ENCODE measurements around the gene PDE8B.
"Not testable (repeated sequence)": the region's sequence is repeated elsewhere in the genome, so short reads cannot be mapped to it uniquely, and the experiment has no call there.

PDE8B gene

DNA sequence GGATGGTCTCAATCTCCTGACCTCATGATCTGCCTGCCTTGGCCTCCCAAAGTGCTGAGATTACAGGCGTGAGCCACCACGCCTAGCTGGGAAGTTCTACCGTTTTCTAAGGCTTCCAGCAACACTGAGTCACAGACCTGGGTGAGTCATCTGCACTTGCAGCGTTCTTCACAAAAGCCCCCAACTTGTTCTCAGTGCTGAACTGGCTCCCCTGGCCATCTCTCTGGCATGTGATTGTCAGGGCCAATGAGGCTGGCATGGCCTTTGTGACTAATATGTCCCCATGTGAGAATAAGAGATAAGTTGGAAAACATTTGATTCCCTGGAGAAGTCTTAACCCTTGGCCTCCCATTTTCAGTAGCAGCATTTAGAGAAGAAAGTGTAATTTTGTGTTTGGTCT, 157.3 kb downstream of the PDE8B start:
- no peak for DNase-seq

- no peak for DNase-seq
Measured at GRCh38 chr5:77368367-77368766, 157.9 kb downstream of the PDE8B start.

GRCh38 chr5:77369566-77369965, 159.1 kb downstream of the PDE8B start:
- DNase-seq = no peak

DNA sequence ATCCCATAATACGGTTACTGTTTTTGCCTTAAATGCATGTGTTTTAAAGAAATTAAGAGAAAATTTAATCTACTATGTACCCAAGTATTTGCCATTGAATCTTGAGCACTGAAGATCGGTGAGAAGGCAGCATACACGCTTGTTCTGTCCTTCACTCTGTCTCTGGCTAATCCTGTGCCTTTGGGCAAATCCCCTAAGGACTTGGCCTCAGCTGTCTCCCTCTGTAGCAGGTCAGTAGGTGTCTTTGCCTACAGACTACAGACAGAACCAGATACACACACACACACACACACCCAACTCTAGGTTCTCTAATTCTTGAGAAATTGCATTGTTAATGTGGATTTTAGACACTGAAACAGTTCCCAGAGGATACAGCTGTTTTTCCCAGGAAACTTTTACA, 164.2 kb downstream of the PDE8B start:
- DNase-seq = no peak

GRCh38 chr5:77376609-77377300, 166.3 kb downstream of the PDE8B start:
- DNase-seq = no peak

DNA sequence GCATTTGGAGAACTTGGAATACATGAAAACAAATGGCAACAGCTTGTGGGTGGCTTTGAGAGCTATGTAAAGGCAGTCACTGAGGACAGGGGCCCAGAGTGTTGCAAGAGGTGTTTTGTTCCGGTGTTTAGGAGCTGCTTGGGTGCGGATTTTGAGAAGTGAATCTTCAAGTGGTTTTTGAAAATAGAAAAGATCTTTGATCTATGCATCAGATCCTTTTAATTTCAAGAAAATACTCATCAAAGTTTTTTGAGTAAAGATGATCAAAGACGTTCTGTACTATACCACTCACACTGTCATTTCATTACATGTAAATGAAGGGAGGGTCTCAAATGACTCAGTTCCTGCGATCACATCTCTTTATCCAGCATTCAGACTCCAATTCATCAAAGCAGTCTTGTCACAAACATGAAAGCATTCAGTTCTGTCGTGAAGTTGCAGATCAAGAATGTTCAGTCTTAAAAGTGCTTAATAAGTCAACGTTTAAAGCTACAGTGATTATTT, 169.1 kb downstream of the PDE8B start:
- DNase-seq = no peak

DNA sequence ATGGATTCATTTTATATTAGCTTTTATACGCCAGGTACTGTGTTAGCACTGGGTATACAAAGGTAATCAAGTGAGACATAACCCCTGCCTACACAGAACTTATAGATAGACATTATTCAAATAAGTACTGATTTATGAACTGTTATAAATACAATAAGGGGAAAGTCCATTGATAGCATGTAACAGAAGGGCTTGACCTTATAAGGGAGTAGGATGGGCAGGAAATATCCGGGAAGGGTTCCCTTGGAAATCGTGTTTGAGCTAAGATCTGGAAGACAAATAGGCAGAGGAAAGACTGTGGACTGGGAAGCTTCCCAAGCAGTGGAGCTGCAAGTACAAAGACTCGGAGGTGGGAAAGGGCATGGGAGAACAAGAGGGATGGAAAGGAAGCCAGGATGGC, 170.2 kb downstream of the PDE8B start:
- DNase-seq = no peak

DNA sequence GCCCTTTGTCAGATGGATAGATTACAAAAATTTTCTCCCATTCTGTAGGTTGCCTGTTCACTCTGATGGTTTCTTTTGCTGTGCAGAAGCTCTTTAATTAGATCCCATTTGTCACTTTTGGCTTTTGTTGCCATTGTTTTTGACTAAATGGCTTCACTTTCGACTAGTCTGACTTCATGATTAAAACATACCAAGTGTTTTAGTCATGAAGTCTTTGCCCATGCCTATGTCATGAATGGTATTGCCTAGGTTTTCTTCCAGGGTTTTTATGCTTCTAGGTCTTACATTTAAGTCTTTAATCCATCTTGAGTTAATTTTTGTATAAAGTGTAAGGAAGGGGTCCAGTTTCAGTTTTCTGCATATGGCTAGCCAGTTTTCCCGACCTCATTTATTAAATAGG, 172.9 kb downstream of the PDE8B start:
- not testable (repeated sequence) for DNase-seq

DNA sequence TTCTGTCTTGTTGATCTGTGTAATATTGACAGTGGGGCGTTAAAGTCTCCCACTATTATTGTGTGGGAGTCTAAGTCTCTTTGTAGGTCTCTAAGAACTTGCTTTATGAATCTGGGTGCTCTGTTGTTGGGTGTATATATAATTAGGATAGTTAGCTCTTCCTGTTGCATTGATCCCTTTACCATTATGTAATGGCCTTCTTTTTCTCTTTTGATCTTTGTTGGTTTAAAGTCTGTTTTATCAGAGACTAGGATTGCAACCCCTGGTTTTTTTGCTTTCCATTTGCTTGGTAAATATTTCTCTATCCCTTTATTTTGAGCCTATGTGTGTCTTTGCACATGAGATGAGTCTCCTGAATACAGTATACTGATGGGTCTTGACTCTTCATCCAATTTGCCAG, 175.9 kb downstream of the PDE8B start:
- DNase-seq = not testable (repeated sequence)

DNA sequence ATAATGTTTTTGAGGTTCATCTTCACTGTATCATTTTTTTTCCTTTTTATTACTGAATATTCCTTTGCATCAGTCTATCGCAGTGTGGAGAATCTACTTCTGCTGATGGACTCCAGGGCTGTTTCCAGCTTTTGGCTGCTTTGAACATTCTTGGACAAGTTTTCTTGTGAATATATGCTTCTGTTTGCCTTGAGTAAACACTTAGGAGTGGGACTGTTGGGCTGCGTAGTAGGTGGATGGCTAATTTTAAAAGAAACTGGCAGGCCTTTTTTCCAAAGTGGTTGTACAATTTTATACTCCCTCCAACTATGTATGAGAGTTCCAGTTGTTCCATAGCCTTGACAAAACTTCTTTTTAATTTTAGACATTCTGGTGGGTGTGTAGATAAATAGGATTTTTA, 179.3 kb downstream of the PDE8B start:
- DNase-seq = no peak

- DNase-seq = no peak
Measured at GRCh38 chr5:77390221-77390620, 179.7 kb downstream of the PDE8B start.

DNA sequence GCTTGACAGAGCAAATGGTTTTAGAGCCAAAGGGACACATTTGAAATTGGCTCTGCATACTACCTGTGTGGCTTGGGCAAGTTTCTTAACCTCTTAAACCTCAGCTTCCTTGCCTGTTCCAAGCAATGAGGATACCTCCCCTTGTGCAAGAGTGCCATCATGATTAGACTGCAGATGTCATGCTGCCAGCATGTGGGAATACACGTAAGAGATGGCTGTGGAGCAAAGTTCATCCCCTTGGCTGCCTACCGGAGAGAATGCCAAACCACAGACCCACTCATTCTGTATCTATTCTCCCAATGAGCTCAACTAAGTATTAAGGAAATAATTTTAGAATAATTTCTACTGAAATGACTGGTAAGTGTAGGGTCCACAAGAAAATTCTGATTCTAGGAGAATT, 180.3 kb downstream of the PDE8B start:
- peak; percentile 15 for DNase-seq

GRCh38 chr5:77391240-77391765, 180.8 kb downstream of the PDE8B start:
- no peak for DNase-seq

GRCh38 chr5:77394064-77394715, 183.7 kb downstream of the PDE8B start:
- DNase-seq = no peak

- no peak for DNase-seq
Measured at GRCh38 chr5:77396017-77396416, 185.5 kb downstream of the PDE8B start.

- no peak for DNase-seq
Measured at GRCh38 chr5:77397686-77398292, 187.3 kb downstream of the PDE8B start.

DNA sequence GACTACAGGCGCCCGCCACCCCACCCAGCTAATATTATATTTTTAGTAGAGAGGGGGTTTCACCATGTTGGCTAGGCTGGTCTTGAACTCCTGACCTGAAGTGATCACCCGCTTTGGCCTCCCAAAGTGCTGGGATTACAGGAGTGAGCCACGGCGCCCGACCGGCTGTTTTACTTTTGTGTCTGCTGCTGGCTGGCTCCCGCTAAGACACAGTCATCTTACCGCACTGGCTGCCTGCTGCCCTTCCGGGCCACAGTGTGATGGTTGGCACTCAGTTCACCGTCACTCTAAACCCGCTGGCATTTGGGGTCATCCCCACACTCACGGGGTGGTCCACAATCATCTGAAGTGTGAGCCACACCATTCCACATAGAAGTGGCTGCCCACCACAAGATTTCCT, 188.0 kb downstream of the PDE8B start:
- DNase-seq = no peak

- no peak for DNase-seq
Measured at GRCh38 chr5:77398896-77399295, 188.4 kb downstream of the PDE8B start.

DNA sequence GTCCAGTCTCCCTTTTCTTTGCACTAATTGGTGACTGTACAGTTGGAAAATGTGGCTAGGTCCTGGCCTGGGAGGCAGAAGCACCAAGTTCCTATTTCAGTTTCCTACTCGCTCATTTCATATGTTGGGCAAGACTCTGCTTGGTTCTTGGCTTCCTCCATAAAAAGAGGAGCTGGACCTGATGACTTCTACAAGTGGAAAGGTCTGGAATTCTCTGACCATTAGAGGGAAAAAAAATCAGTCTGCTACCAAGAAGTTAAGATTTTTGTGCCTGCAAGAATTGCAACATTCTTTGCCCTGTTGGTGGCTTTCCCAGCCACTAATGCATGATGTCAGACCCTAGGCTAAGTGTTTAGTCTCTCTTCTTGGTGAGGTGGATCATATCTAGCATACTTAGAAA, 190.2 kb downstream of the PDE8B start:
- no peak for DNase-seq

DNA sequence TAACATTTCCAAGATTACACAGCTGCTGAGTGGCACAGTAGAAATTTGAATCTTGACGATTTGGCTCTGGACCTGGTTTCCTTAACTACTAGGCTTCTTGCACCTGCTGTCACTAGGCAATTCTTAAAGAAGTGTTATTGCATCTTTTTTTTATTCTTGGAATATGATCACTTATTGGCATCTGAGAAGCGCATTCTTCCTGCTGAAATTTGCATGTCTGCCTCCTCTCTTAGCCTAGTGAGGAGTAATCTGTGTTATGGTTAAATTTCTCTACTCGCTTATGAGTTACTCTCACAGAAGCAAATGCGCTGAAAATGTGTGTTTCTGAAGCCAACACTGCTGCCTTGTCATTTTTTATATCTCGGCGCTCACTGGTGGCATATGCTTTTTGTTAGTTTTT, 192.3 kb downstream of the PDE8B start:
- no peak for DNase-seq

GRCh38 chr5:77407152-77407551, 196.7 kb downstream of the PDE8B start:
- no peak for DNase-seq

GRCh38 chr5:77409870-77410621, 199.6 kb downstream of the PDE8B start:
- DNase-seq = no peak

- DNase-seq = no peak
Measured at GRCh38 chr5:77413049-77413448, 202.6 kb downstream of the PDE8B start.

Data from HCEC 1CT (cell line).